Adrenal gland (tissue), 12 donors: ENCODE results near the gene KIF16B. TPM values are rescaled to one million over a fixed set of nuclear protein-coding genes. Genes with fewer than 3 reads are reported as not detected.

Experiments
- DNase-seq, 7 donors: peaks; one replicate each; pipeline ENCODE4 v3.0.0-alpha.2; 2019 to 2020
- H3K27ac ChIP-seq, 5 donors: fragments of 200-600 bp; sonication (generic) in 4 of 5; 1 replicate in 3 of 5; 2 replicates in 2 of 5; pipeline versions ENCODE4 v1.5.1 to v1.8.0; 2016 to 2020; ENCODE audit warnings: mild to moderate bottlenecking in 1 of 5
- H3K27me3 ChIP-seq: fragments of 200-600 bp; 2 replicates; pipeline ENCODE4 v1.8.0; 2021
- H3K36me3 ChIP-seq, 2 donors: fragments of 200-600 bp; replicated peaks in 1 of 2; 1 replicate in 1 of 2; 2 replicates in 1 of 2; pipeline versions ENCODE4 v1.5.1 to v1.8.0; 2018 to 2022
- H3K4me1 ChIP-seq, 2 donors: fragments of 200-600 bp; replicated peaks in 1 of 2; 1 replicate in 1 of 2; 2 replicates in 1 of 2; pipeline versions ENCODE4 v1.5.1 to v1.8.0; 2018 to 2021
- H3K4me3 ChIP-seq, 4 donors: fragments of 200-600 bp; sonication (generic) in 3 of 4; one replicate each; pipeline ENCODE4 v1.5.1; 2016 to 2018
- H3K9me3 ChIP-seq, 3 donors: fragments of 200-600 bp; sonication (generic) in 1 of 3; replicated peaks in 1 of 3; 1 replicate in 2 of 3; 2 replicates in 1 of 3; pipeline versions ENCODE4 v1.5.1 to v1.8.0; 2016 to 2021
- CTCF ChIP-seq, 6 experiments: fragments of 450-650 bp in 4 of 6; fragments of 200-600 bp in 2 of 6; sonication (generic) in 1 of 6; IDR thresholded peaks; 1 replicate in 5 of 6; 2 replicates in 1 of 6; pipeline versions ENCODE4 v1.5.1 to v1.8.0; 2016 to 2021; ENCODE audit warnings: antibody characterized with exemption in 6 of 6, mild to moderate bottlenecking in 2 of 6, moderate library complexity in 1 of 6
- POLR2A ChIP-seq, 2 donors: fragments of 450-650 bp; IDR thresholded peaks; one replicate each; pipeline ENCODE4 v1.6.1; 2017; ENCODE audit warnings: antibody characterized with exemption in 2 of 2, mild to moderate bottlenecking in 2 of 2, moderate library complexity in 1 of 2
- WGBS, 4 donors: extraction: QIAGEN DNeasy Blood & Tissue Kit in 2 of 4; methylation state at CpG; one replicate each; pipeline versions ENCODE4 v1.1.5 to v1.1.7; 2013 to 2017; 5-methylcytosine and 5-hydroxymethylcytosine counted together
- intact Hi-C, 2 donors: fragments of 100-400 bp; cut with DNase I; formaldehyde crosslinking; loops; one replicate each; pipeline versions ENCODE4 v1.14.1 to v1.15.0; 2022 to 2023
- polyA plus RNA-seq, 3 donors: library from polyadenylated mRNA; stranded (reverse); fragments of 200-250 nt in 2 of 3; fragments of 350-450 nt in 1 of 3; fragmentation: Illumina TruSeq in 1 of 3; extraction: RNeasy Lipid Tissue Mini Kit (QIAGEN cat#74804) in 1 of 3; gene quantifications; one replicate each; pipeline ENCODE4 v1.2.3, GENCODE V29; 2013 to 2014
- total RNA-seq, 9 donors: library from RNA; depleted of rRNA in 4 of 9; stranded (reverse); fragments of >200 nt in 4 of 9; fragments of 120-200 nt in 1 of 9; fragmentation: NEBNext Ultra II Directional in 1 of 9; extraction: Animal tissue kit (Norgen Biotek cat#: 25700) in 1 of 9; gene quantifications; one replicate each; pipeline versions ENCODE4 v1.1.0 to v1.2.4, GENCODE V29; 2013 to 2023
- donor health status: healthy with polysubstance abuse.
- donor health status: Bipolar disorder and iron deficiency.
- donor health status: DM: yes; HTN: yes; CAD: no.
- donor health status: DM: no; HTN: no; CAD: no.
- donor health status: DM: no; HTN: no; CAD: no.
- donor health status: DM: yes; HTN: yes; CAD: no.

Gene KIF16B
- total and polyA plus RNA-seq, 12 donors = 8.6 to 113 (median 36.1) TPM

- H3K4me1 ChIP-seq = peaks cover 7 to 14% of the 10 kb centered on the region in 2 donors
These were observed 302.3 kb downstream of the KIF16B start for GRCh38 chr20:16270989-16271388.

GRCh38 chr20:16270314-16270931 is 302.8 kb downstream of the KIF16B start:
- TF ChIP-seq CTCF (IDR thresholded peaks at IDR 0.05) = no peak
- TF ChIP-seq POLR2A (IDR thresholded peaks at IDR 0.05) = no peak
- Histone ChIP-seq H3K4me1 (peaks cover 7 to 14% of the 10 kb centered on the region in 2 donors), H3K27me3 (no peaks in the 10 kb centered on the region), H3K27ac (no peak overlapping the region), H3K36me3 (peaks cover 0 to 4% of the 10 kb centered on the region in 2 donors), H3K4me3 (no peak overlapping the region), H3K9me3 (no peaks in the 10 kb centered on the region)
- intact Hi-C loops = no loop called here
- WGBS, 4 donors = 91 to 98% (median 94%) methylated on average over 6 of the region's 6 CpGs
- DNase-seq = no peak

More at GRCh38 chr20:16270989-16271388, 302.3 kb downstream of the KIF16B start:
- H3K27me3 ChIP-seq = no peaks in the 10 kb centered on the region
- WGBS, 4 donors = 93 to 96% (median 95%) methylated on average over 4 of the region's 4 CpGs
- no peak overlapping the region for H3K4me3 ChIP-seq
- peaks cover 0 to 4% of the 10 kb centered on the region in 2 donors for H3K36me3 ChIP-seq
- no peak for DNase-seq
- intact Hi-C loops = no loop called here
- no peaks in the 10 kb centered on the region for H3K9me3 ChIP-seq
- no peak for TF ChIP-seq POLR2A (IDR thresholded peaks at IDR 0.05)
- TF ChIP-seq CTCF (IDR thresholded peaks at IDR 0.05) = no peak
- no peak overlapping the region for H3K27ac ChIP-seq

- Histone ChIP-seq H3K4me1 (peaks cover 0 to under 1% of the 10 kb centered on the region in 2 donors), H3K4me3 (no peak overlapping the region), H3K27me3 (no peaks in the 10 kb centered on the region), H3K36me3 (no peaks in the 10 kb centered on the region), H3K9me3 (no peaks in the 10 kb centered on the region), H3K27ac (no peak overlapping the region)
- 93 to 100% (median 95%) methylated on average over 3 to 4 of the region's 4 CpGs for WGBS, 4 donors
- intact Hi-C loops = no loop called here
- DNase-seq = no peak
- TF ChIP-seq CTCF (IDR thresholded peaks at IDR 0.05) (no peak), POLR2A (IDR thresholded peaks at IDR 0.05) (no peak)
These were observed 305.7 kb downstream of the KIF16B start for GRCh38 chr20:16267526-16267925.

- Histone ChIP-seq H3K4me3 (no peak overlapping the region), H3K27me3 (no peaks in the 10 kb centered on the region), H3K4me1 (peaks cover 0 to 8% of the 10 kb centered on the region in 2 donors), H3K27ac (no peak overlapping the region), H3K36me3 (no peaks in the 10 kb centered on the region), H3K9me3 (no peaks in the 10 kb centered on the region)
- 83 to 97% (median 93%) methylated on average over 3 to 5 of the region's 5 CpGs for WGBS, 4 donors
- no peak for TF ChIP-seq POLR2A (IDR thresholded peaks at IDR 0.05)
- no peak for TF ChIP-seq CTCF (IDR thresholded peaks at IDR 0.05)
- DNase-seq = no peak
- intact Hi-C loops = no loop called here
These were observed 307.9 kb downstream of the KIF16B start for GRCh38 chr20:16265334-16265733.
